HFFc6 (cell line): ENCODE measurements around the gene CAMSAP3. TPM values are rescaled to one million over a fixed set of nuclear protein-coding genes. Genes with fewer than 3 reads are reported as not detected.

ENCODE experiments used
- DNase-seq: peaks from one replicate; pipeline ENCODE4 v3.0.0-alpha.2; 2018
- H3K27ac Mint-ChIP-seq: 2 replicates; pipeline ENCODE4 v1.8.0; 2020; ENCODE audit warnings: mild to moderate bottlenecking, mixed read lengths
- H3K27me3 Mint-ChIP-seq: 2 replicates; pipeline ENCODE4 v1.8.0; 2021; ENCODE audit warnings: mild to moderate bottlenecking, moderate library complexity, mixed read lengths; ENCODE audit not compliant: insufficient read depth
- H3K36me3 Mint-ChIP-seq: 2 replicates; pipeline ENCODE4 v1.8.0; 2021; ENCODE audit warnings: low read depth, mixed read lengths
- H3K4me1 Mint-ChIP-seq: 2 replicates; pipeline ENCODE4 v1.8.0; 2020; ENCODE audit warnings: low read depth, mixed read lengths
- H3K4me3 Mint-ChIP-seq: 2 replicates; pipeline ENCODE4 v1.8.0; 2020; ENCODE audit warnings: mild to moderate bottlenecking, moderate library complexity, mixed read lengths
- H3K9me3 Mint-ChIP-seq: 2 replicates; pipeline ENCODE4 v1.8.0; 2020; ENCODE audit warnings: mild to moderate bottlenecking, mixed read lengths
- total RNA-seq, 6 experiments: library from RNA; stranded (reverse); fragmentation: NEBNext Ultra II Directional; extraction: Animal tissue kit (Norgen Biotek cat#: 25700); gene quantifications; 2 replicates in 1 of 6; 3 replicates in 5 of 6; pipeline ENCODE4 v1.2.3, GENCODE V29; 2021
- TF ChIP-seq, protein P1 (sequence below): fragments of 200-600 bp; sonication (generic); IDR thresholded peaks from 2 replicates; pipeline ENCODE4 v1.5.0; 2021; ENCODE audit warnings: antibody characterized with exemption, mild to moderate bottlenecking

Gene CAMSAP3
- total RNA-seq, 6 experiments from 2014 or later, result not detected

DNA sequence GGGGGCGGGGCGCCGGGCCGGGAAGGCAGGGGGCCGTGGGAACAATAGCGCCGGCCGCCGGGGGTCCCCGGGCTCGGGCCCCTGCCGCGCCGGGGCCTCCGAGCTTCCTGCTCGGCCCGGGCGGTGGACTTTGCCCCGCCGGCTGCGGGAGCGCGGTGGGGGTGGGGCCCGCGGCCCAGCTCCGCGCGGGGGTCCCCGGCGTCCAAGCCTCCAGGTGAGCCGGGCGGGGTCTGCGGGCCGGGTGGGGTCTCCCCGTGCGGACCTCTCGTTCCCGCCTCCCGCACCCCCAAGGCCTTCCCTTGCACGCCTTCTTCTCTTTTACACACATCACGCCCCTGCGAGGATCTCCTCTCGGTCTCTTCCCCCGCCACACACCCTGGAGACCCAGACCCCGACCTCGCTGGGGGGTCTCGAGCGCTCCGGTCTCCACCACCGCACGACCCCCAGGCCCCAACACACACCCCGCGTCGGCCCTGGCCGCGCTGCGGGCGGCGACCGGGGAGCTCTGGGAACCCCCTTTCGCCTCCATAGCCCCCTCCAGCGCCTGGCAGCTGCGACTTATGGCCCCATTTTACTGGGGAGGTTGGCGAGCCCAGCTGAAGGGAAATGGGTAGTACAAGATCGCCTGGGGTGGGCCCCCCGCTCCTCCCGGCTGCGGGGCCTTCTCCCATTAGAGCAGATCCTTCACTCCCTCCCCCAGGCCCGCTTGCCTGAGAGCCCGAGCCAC lies 711 bp downstream of the CAMSAP3 start:
- H3K27me3 Mint-ChIP-seq, result peaks cover 26% of the 10 kb centered on the region
- no peaks in the 10 kb centered on the region for H3K36me3 Mint-ChIP-seq
- TF ChIP-seq, protein P1, sequence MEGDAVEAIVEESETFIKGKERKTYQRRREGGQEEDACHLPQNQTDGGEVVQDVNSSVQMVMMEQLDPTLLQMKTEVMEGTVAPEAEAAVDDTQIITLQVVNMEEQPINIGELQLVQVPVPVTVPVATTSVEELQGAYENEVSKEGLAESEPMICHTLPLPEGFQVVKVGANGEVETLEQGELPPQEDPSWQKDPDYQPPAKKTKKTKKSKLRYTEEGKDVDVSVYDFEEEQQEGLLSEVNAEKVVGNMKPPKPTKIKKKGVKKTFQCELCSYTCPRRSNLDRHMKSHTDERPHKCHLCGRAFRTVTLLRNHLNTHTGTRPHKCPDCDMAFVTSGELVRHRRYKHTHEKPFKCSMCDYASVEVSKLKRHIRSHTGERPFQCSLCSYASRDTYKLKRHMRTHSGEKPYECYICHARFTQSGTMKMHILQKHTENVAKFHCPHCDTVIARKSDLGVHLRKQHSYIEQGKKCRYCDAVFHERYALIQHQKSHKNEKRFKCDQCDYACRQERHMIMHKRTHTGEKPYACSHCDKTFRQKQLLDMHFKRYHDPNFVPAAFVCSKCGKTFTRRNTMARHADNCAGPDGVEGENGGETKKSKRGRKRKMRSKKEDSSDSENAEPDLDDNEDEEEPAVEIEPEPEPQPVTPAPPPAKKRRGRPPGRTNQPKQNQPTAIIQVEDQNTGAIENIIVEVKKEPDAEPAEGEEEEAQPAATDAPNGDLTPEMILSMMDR, result no peak
- H3K27ac Mint-ChIP-seq, result no peak overlapping the region
- no peak overlapping the region for H3K4me3 Mint-ChIP-seq
- no peaks in the 10 kb centered on the region for H3K4me1 Mint-ChIP-seq
- no peak for DNase-seq
- H3K9me3 Mint-ChIP-seq, result no peaks in the 10 kb centered on the region

- TF ChIP-seq, protein P1, result no peak
These were observed 2.0 kb downstream of the CAMSAP3 start for GRCh38 chr19:7597689-7598088.

DNA sequence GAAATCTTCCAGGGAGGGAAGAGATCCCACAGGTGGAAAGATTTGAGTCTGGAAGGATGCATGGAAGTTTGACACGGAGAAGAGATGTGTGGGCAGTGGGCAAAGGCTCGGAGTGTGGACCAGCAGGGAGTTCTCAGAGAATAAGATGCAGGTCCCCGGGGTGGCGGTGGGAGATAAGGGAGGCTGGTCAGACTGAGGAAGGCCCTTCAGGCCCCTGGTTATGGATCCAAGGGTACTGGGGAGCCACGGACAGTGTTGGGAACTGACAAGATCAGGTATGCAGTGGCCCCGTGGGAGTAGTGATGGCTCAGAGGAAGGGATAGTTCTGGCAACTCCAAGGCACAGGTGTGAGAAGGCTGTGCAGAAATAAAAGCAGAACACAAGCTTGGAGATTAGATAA lies 2.5 kb downstream of the CAMSAP3 start:
- no peaks in the 10 kb centered on the region for H3K4me1 Mint-ChIP-seq
- H3K27ac Mint-ChIP-seq, result no peak overlapping the region
- peaks cover 28% of the 10 kb centered on the region for H3K27me3 Mint-ChIP-seq
- TF ChIP-seq, protein P1, result no peak
- H3K36me3 Mint-ChIP-seq, result no peaks in the 10 kb centered on the region
- no peak overlapping the region for H3K4me3 Mint-ChIP-seq
- DNase-seq, result no peak
- H3K9me3 Mint-ChIP-seq, result no peaks in the 10 kb centered on the region

More at GRCh38 chr19:7597689-7598088, 2.0 kb downstream of the CAMSAP3 start:
- H3K36me3 Mint-ChIP-seq, result no peaks in the 10 kb centered on the region
- no peaks in the 10 kb centered on the region for H3K4me1 Mint-ChIP-seq
- no peaks in the 10 kb centered on the region for H3K9me3 Mint-ChIP-seq
- no peak overlapping the region for H3K4me3 Mint-ChIP-seq
- no peak for DNase-seq
- peaks cover 27% of the 10 kb centered on the region for H3K27me3 Mint-ChIP-seq
- H3K27ac Mint-ChIP-seq, result no peak overlapping the region

GRCh38 chr19:7600721-7601120 lies 5.1 kb downstream of the CAMSAP3 start:
- Mint-ChIP-seq H3K4me1 (no peaks in the 10 kb centered on the region), H3K36me3 (no peaks in the 10 kb centered on the region), H3K27me3 (peaks cover 19% of the 10 kb centered on the region), H3K4me3 (no peak overlapping the region), H3K9me3 (peaks cover 3% of the 10 kb centered on the region; the same call in 1 of the 2 replicates), H3K27ac (no peak overlapping the region)
- TF ChIP-seq, protein P1, result no peak
- DNase-seq, result no peak

GRCh38 chr19:7602240-7602934 lies 6.7 kb downstream of the CAMSAP3 start:
- Mint-ChIP-seq H3K4me1 (no peaks in the 10 kb centered on the region), H3K9me3 (peaks cover 4% of the 10 kb centered on the region; the same call in 1 of the 2 replicates), H3K4me3 (no peak overlapping the region), H3K27ac (no peak overlapping the region), H3K36me3 (no peaks in the 10 kb centered on the region), H3K27me3 (peaks cover 13% of the 10 kb centered on the region)
- TF ChIP-seq, protein P1, result no peak
- no peak for DNase-seq
